SK-N-SH treated with all-trans-retinoic acid at 6 μM for 48 hours (cell line): ENCODE measurements around the gene SLC51B.

ENCODE experiments used
- ATAC-seq: fragments of 200-7000 bp; cut with Tn5 transposase; 3 replicates; pipeline ENCODE4 v1.9.1; 2020; ENCODE audit warnings: mild to moderate bottlenecking, moderate library complexity
- ARNTL ChIP-seq: fragments of 450-650 bp; formaldehyde crosslinking; IDR thresholded peaks from 2 replicates; pipeline ENCODE4 v1.5.0; 2020; ENCODE audit warnings: low read depth, mild to moderate bottlenecking, moderate library complexity, borderline replicate concordance
- BACH2 ChIP-seq: fragments of 250-450 bp; sonication (Bioruptor Pico); IDR thresholded peaks from 2 replicates; pipeline ENCODE4 v1.9.0; 2021; ENCODE audit warnings: mild to moderate bottlenecking, borderline replicate concordance
- CSDC2 ChIP-seq: fragments of 250-450 bp; sonication (Bioruptor Pico); IDR thresholded peaks from 2 replicates; pipeline ENCODE4 v1.5.0; 2020; ENCODE audit warnings: mild to moderate bottlenecking, moderate library complexity
- ESRRG ChIP-seq: fragments of 250-450 bp; sonication (Bioruptor Pico); IDR thresholded peaks from 2 replicates; pipeline ENCODE4 v1.6.1; 2021; ENCODE audit warnings: mild to moderate bottlenecking
- GLIS3 ChIP-seq: fragments of 250-450 bp; sonication (Bioruptor Pico); IDR thresholded peaks from 2 replicates; pipeline ENCODE4 v1.5.0; 2020; ENCODE audit warnings: mild to moderate bottlenecking, moderate library complexity
- OSR1 ChIP-seq: fragments of 250-450 bp; sonication (Bioruptor Pico); IDR thresholded peaks from 2 replicates; pipeline ENCODE4 v1.8.0; 2022; ENCODE audit warnings: moderate library complexity, mild to moderate bottlenecking, inconsistent platforms
- PPARA ChIP-seq: fragments of 250-450 bp; sonication (Bioruptor Pico); IDR thresholded peaks from 2 replicates; pipeline ENCODE4 v1.5.0; 2020; ENCODE audit warnings: mild to moderate bottlenecking, borderline replicate concordance
- RARB ChIP-seq: fragments of 250-450 bp; sonication (Bioruptor Pico); IDR thresholded peaks from 2 replicates; pipeline ENCODE4 v1.8.0; 2021; ENCODE audit warnings: mild to moderate bottlenecking, moderate library complexity
- TCF4 ChIP-seq: fragments of 250-450 bp; sonication (Bioruptor Pico); IDR thresholded peaks from 2 replicates; pipeline ENCODE4 v1.8.0; 2021; ENCODE audit warnings: mild to moderate bottlenecking, moderate library complexity, borderline replicate concordance
- TOX ChIP-seq: fragments of 250-450 bp; sonication (Bioruptor Pico); IDR thresholded peaks from 2 replicates; pipeline ENCODE4 v1.8.0; 2021; ENCODE audit warnings: mild to moderate bottlenecking, moderate library complexity, borderline replicate concordance
- ZC3H10 ChIP-seq: fragments of 250-450 bp; sonication (Bioruptor Pico); IDR thresholded peaks from 2 replicates; pipeline ENCODE4 v1.5.1; 2021; ENCODE audit warnings: mild to moderate bottlenecking, moderate library complexity
- ZFP30 ChIP-seq: fragments of 450-650 bp; formaldehyde crosslinking; IDR thresholded peaks from 2 replicates; pipeline ENCODE4 v1.5.0; 2022; ENCODE audit warnings: mild to moderate bottlenecking, moderate library complexity
- ZNF565 ChIP-seq: fragments of 450-650 bp; formaldehyde crosslinking; conservative IDR thresholded peaks from 2 replicates; pipeline ENCODE4 v1.5.0; 2020; ENCODE audit warnings: low read depth, mild to moderate bottlenecking, moderate library complexity
- ZNF70 ChIP-seq: fragments of 450-650 bp; formaldehyde crosslinking; IDR thresholded peaks from 2 replicates; pipeline ENCODE4 v1.5.0; 2020; ENCODE audit warnings: mild to moderate bottlenecking, moderate library complexity
- ZNF8 ChIP-seq: fragments of 450-650 bp; formaldehyde crosslinking; IDR thresholded peaks from 2 replicates; pipeline ENCODE4 v1.5.0; 2020; ENCODE audit warnings: mild to moderate bottlenecking, moderate library complexity
- TF ChIP-seq, protein P1 (sequence below): fragments of 250-450 bp; sonication (Bioruptor Pico); IDR thresholded peaks from 2 replicates; pipeline ENCODE4 v1.5.1; 2021; ENCODE audit warnings: mild to moderate bottlenecking, moderate library complexity
- TF ChIP-seq, protein P2 (sequence below): fragments of 250-450 bp; sonication (Bioruptor Pico); IDR thresholded peaks from 2 replicates; pipeline ENCODE4 v1.5.1; 2020; ENCODE audit warnings: low read depth, mild to moderate bottlenecking, moderate library complexity
- TF ChIP-seq, protein P3 (sequence below): fragments of 250-450 bp; sonication (Bioruptor Pico); IDR thresholded peaks from 2 replicates; pipeline ENCODE4 v1.8.0; 2020; ENCODE audit warnings: mild to moderate bottlenecking, moderate library complexity, borderline replicate concordance
- TF ChIP-seq, protein P4 (sequence below): fragments of 250-450 bp; sonication (Bioruptor Pico); IDR thresholded peaks from 2 replicates; pipeline ENCODE4 v1.5.0; 2020; ENCODE audit warnings: mild to moderate bottlenecking, moderate library complexity
- TF ChIP-seq, protein P5 (sequence below): fragments of 250-450 bp; sonication (Bioruptor Pico); IDR thresholded peaks from 2 replicates; pipeline ENCODE4 v1.8.0; 2021; ENCODE audit warnings: low read depth, mild to moderate bottlenecking, moderate library complexity, borderline replicate concordance

The SLC51B gene

DNA sequence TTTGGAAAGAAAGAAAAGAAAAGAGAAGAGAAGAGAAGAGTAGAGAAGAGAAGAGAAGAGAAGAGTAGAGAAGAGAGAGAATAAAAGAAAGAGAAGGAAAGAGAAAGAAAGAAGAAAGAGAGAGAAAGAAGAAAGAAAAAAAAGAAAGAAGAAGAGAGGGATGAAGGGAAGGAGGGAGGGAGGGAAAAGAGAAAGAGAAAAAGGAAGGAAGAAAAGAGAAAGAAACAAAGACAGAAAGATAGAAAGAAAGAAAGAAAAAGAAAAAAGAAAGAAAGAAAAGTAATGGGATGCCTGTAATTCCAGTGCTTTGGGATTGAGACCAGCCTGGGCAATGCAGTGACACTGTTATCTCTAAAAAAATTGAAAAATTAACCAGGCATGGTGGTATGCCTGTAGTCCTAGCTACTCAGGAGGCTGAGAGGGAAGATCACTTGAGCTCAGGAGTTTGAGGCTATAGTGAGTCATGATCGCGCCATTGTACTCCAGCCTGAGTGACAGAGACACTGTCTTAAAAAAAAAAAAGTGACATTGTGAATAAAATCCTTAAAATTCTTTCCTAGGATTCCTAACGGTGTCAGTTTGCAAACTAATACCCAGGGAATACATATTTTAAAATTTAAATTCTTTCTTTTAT, 20.9 kb downstream of the SLC51B start:
- ATAC-seq, result no peak

DNA sequence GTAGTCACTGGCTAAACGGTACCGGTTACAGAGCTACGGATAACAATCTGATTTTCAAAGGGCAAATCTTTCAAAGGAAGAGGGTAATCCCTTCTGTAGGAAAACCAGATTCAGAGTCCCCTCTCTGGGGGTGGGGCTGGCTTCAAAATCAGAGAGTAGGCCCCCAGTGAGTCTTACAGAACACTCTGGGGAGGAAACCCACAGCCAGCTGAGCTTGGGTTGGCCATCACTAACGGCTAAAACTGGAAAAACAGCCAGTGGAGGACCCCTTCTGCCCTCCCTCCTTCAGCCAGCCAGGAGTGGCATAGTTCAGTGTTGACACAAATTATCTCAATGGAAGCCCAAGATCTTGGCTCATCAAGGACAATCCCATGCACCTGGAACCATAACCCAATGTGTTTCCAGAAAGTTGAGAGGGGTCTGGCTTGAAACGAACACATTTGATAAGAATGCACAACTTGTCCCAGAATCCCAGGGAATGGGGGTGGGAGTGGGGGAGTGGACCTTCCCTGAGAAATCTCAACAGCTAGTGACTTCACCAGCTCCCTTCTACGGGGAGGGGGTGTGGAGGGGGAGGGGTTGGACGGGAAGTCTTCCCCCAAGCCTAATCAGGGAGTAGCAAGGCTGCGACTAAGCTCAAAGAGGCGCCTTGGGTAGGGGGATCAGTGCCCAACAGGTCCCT, 21.6 kb downstream of the SLC51B start:
- ATAC-seq, result no peak
- TF ChIP-seq, protein P1, sequence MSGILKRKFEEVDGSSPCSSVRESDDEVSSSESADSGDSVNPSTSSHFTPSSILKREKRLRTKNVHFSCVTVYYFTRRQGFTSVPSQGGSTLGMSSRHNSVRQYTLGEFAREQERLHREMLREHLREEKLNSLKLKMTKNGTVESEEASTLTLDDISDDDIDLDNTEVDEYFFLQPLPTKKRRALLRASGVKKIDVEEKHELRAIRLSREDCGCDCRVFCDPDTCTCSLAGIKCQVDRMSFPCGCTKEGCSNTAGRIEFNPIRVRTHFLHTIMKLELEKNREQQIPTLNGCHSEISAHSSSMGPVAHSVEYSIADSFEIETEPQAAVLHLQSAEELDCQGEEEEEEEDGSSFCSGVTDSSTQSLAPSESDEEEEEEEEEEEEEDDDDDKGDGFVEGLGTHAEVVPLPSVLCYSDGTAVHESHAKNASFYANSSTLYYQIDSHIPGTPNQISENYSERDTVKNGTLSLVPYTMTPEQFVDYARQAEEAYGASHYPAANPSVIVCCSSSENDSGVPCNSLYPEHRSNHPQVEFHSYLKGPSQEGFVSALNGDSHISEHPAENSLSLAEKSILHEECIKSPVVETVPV, result no peak
- TF ChIP-seq, protein P2, sequence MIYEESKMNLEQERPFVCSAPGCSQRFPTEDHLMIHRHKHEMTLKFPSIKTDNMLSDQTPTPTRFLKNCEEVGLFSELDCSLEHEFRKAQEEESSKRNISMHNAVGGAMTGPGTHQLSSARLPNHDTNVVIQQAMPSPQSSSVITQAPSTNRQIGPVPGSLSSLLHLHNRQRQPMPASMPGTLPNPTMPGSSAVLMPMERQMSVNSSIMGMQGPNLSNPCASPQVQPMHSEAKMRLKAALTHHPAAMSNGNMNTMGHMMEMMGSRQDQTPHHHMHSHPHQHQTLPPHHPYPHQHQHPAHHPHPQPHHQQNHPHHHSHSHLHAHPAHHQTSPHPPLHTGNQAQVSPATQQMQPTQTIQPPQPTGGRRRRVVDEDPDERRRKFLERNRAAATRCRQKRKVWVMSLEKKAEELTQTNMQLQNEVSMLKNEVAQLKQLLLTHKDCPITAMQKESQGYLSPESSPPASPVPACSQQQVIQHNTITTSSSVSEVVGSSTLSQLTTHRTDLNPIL (CRISPR knock-in tag), result no peak
- TF ChIP-seq RARB (CRISPR knock-in tag), result no peak
- TF ChIP-seq BACH2 (CRISPR knock-in tag), result no peak
- no peak for TF ChIP-seq ZC3H10
- no peak for TF ChIP-seq CSDC2 (CRISPR knock-in tag)
- TF ChIP-seq ESRRG (CRISPR knock-in tag), result no peak
- TF ChIP-seq TCF4 (CRISPR knock-in tag), result no peak

More for the DNA sequence above, 20.9 kb downstream of the SLC51B start:
- TF ChIP-seq ZFP30 (CRISPR knock-in tag) (no peak), CSDC2 (CRISPR knock-in tag) (no peak), OSR1 (CRISPR knock-in tag) (no peak), TOX (CRISPR knock-in tag) (no peak), ESRRG (CRISPR knock-in tag) (no peak), ZNF70 (CRISPR knock-in tag) (no peak), ZNF8 (no peak), GLIS3 (CRISPR knock-in tag) (no peak), TCF4 (CRISPR knock-in tag) (no peak), BACH2 (CRISPR knock-in tag) (no peak), ARNTL (CRISPR knock-in tag) (no peak), RARB (CRISPR knock-in tag) (no peak), ZNF565 (CRISPR knock-in tag) (no peak), PPARA (no peak)
- TF ChIP-seq, protein P3, sequence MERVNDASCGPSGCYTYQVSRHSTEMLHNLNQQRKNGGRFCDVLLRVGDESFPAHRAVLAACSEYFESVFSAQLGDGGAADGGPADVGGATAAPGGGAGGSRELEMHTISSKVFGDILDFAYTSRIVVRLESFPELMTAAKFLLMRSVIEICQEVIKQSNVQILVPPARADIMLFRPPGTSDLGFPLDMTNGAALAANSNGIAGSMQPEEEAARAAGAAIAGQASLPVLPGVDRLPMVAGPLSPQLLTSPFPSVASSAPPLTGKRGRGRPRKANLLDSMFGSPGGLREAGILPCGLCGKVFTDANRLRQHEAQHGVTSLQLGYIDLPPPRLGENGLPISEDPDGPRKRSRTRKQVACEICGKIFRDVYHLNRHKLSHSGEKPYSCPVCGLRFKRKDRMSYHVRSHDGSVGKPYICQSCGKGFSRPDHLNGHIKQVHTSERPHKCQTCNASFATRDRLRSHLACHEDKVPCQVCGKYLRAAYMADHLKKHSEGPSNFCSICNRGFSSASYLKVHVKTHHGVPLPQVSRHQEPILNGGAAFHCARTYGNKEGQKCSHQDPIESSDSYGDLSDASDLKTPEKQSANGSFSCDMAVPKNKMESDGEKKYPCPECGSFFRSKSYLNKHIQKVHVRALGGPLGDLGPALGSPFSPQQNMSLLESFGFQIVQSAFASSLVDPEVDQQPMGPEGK (CRISPR knock-in tag), result no peak
- TF ChIP-seq, protein P4, sequence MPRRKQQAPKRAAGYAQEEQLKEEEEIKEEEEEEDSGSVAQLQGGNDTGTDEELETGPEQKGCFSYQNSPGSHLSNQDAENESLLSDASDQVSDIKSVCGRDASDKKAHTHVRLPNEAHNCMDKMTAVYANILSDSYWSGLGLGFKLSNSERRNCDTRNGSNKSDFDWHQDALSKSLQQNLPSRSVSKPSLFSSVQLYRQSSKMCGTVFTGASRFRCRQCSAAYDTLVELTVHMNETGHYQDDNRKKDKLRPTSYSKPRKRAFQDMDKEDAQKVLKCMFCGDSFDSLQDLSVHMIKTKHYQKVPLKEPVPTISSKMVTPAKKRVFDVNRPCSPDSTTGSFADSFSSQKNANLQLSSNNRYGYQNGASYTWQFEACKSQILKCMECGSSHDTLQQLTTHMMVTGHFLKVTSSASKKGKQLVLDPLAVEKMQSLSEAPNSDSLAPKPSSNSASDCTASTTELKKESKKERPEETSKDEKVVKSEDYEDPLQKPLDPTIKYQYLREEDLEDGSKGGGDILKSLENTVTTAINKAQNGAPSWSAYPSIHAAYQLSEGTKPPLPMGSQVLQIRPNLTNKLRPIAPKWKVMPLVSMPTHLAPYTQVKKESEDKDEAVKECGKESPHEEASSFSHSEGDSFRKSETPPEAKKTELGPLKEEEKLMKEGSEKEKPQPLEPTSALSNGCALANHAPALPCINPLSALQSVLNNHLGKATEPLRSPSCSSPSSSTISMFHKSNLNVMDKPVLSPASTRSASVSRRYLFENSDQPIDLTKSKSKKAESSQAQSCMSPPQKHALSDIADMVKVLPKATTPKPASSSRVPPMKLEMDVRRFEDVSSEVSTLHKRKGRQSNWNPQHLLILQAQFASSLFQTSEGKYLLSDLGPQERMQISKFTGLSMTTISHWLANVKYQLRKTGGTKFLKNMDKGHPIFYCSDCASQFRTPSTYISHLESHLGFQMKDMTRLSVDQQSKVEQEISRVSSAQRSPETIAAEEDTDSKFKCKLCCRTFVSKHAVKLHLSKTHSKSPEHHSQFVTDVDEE (CRISPR knock-in tag), result no peak
- TF ChIP-seq, protein P5, sequence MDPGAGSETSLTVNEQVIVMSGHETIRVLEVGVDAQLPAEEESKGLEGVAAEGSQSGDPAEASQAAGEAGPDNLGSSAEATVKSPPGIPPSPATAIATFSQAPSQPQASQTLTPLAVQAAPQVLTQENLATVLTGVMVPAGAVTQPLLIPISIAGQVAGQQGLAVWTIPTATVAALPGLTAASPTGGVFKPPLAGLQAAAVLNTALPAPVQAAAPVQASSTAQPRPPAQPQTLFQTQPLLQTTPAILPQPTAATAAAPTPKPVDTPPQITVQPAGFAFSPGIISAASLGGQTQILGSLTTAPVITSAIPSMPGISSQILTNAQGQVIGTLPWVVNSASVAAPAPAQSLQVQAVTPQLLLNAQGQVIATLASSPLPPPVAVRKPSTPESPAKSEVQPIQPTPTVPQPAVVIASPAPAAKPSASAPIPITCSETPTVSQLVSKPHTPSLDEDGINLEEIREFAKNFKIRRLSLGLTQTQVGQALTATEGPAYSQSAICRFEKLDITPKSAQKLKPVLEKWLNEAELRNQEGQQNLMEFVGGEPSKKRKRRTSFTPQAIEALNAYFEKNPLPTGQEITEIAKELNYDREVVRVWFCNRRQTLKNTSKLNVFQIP (CRISPR knock-in tag), result no peak
- TF ChIP-seq, protein P1, result no peak
